ENCODE data around the gene UTP15.

Gene UTP15

GRCh38 chr5:73529081-73529480 lies 36.5 kb upstream of the UTP15 start:
- TF ChIP-seq CTCF (IDR thresholded peaks at IDR 0.05; ENCODE audit: control insufficient read depth, insufficient read depth, low read depth, low read length, missing control alignments): no peak
- H3K4me3 ChIP-seq (ENCODE audit: control insufficient read depth, low read depth, low read length): no peak overlapping the region
- DNase-seq (ENCODE audit: low read depth): no peak

GRCh38 chr5:73531356-73531755 lies 34.2 kb upstream of the UTP15 start:
- no peak overlapping the region for H3K4me3 ChIP-seq (ENCODE audit: control insufficient read depth, low read depth, low read length)
- DNase-seq (ENCODE audit: low read depth): no peak

GRCh38 chr5:73532195-73532594 lies 33.3 kb upstream of the UTP15 start:
- no peak for DNase-seq (ENCODE audit: low read depth)
- no peak overlapping the region for H3K4me3 ChIP-seq (ENCODE audit: control insufficient read depth, low read depth, low read length)
- no peak for TF ChIP-seq CTCF (IDR thresholded peaks at IDR 0.05; ENCODE audit: control insufficient read depth, insufficient read depth, low read depth, low read length, missing control alignments)

More at GRCh38 chr5:73531356-73531755, 34.2 kb upstream of the UTP15 start:
- TF ChIP-seq CTCF (IDR thresholded peaks at IDR 0.05; ENCODE audit: control insufficient read depth, insufficient read depth, low read depth, low read length, missing control alignments): no peak

- no peak for TF ChIP-seq CTCF (IDR thresholded peaks at IDR 0.05; ENCODE audit: control insufficient read depth, insufficient read depth, low read depth, low read length, missing control alignments)
- DNase-seq (ENCODE audit: low read depth): no peak
- H3K4me3 ChIP-seq (ENCODE audit: control insufficient read depth, low read depth, low read length): no peak overlapping the region
Observed at GRCh38 chr5:73534011-73534644, 31.4 kb upstream of the UTP15 start.

GRCh38 chr5:73534971-73535370 lies 30.6 kb upstream of the UTP15 start:
- no peak for TF ChIP-seq CTCF (IDR thresholded peaks at IDR 0.05; ENCODE audit: control insufficient read depth, insufficient read depth, low read depth, low read length, missing control alignments)
- DNase-seq (ENCODE audit: low read depth): no peak
- H3K4me3 ChIP-seq (ENCODE audit: control insufficient read depth, low read depth, low read length): no peak overlapping the region

- DNase-seq (ENCODE audit: low read depth): no peak
- no peak overlapping the region for H3K4me3 ChIP-seq (ENCODE audit: control insufficient read depth, low read depth, low read length)
- no peak for TF ChIP-seq CTCF (IDR thresholded peaks at IDR 0.05; ENCODE audit: control insufficient read depth, insufficient read depth, low read depth, low read length, missing control alignments)
Observed at GRCh38 chr5:73539730-73540129, 25.8 kb upstream of the UTP15 start.
